Activated CD8-positive, alpha-beta memory T cell treated with anti-CD3 and anti-CD28 coated beads for 4 hours (primary cell): ENCODE results near the gene CACNA1A.
"Not testable (repeated sequence)": the region's sequence is repeated elsewhere in the genome, so short reads cannot be mapped to it uniquely, and the experiment has no call there.

Experiments used
- DNase-seq, 2 donors: peaks; one replicate each; pipeline ENCODE4 v3.0.0-alpha.2; 2020; ENCODE audit warnings: low read depth in 2 of 2

CACNA1A gene

DNA sequence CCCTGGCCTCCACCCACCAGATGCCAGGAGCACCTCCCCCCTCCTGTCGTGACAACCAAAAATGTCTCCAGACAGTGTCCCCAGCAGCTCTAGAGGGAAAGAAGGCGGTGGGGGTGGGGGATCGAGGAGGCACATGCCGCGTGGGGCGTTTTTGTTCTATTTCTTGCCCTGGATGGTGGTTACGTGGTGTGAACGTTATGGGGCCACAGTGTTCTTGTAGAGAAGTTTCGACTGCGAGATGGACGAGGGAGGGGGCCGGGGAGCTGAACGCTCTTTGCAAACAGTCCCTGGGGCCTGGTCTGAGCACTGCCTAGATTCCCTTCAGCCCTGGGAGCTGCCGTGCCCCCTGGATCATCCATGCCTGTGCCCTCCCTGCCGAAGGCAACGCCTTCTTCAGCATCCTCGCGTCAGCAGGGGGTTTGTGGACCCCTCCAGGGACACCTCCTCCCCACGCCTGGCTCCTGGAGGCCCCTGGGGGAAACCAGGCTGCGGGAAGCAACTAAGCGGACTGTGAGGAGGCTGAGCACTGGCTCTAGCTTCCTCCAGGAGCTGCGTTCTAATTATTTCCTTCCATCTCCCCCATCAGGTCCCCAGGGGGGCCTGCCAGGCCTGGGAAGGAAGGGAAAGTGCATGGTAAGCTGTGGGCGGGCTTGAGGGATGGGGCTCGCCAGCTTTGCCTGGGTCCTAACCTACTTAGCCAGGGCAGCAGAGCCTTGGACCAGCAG is 224.6 kb downstream of the CACNA1A start:
- no peak for DNase-seq

GRCh38 chr19:13277104-13277809 is 229.0 kb downstream of the CACNA1A start:
- DNase-seq = peak; percentile 25 to 28

DNA sequence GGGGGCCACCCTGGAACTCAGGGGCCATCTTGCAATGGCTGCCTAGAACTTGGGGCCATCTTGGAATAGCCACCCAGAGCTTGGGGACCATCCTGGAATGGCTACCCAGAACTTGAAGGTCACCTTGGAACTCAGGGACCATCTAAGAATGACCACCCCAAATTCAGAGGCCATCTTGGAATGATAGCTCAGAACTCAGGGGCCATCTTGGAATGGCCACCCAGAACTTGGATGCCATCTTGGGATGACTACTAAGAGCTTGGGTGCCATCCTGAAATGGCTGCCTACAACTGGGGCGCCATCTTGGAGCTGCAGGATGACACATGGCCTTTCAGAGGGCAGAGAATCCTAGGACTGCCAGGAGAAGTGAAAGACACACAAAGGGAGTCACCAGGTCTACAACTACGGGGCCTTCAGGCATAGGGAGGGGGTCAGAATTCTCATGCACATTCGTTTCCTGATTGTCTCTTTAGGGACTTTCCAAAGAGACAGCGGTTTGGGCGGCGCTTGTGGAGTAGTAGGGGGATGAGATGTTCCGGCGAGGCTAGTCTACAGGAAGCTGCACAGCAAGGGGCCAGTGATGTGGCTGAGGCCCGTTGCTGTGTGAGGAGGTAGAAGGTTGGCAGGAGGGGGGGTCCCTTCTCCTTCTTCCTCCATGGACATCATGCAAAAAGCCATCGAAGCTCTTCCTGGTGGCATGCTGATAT is 231.1 kb downstream of the CACNA1A start:
- DNase-seq = no peak

GRCh38 chr19:13270514-13271105 is 235.7 kb downstream of the CACNA1A start:
- DNase-seq = no peak

- no peak for DNase-seq
Measured at GRCh38 chr19:13269348-13269747, 236.9 kb downstream of the CACNA1A start.

DNA sequence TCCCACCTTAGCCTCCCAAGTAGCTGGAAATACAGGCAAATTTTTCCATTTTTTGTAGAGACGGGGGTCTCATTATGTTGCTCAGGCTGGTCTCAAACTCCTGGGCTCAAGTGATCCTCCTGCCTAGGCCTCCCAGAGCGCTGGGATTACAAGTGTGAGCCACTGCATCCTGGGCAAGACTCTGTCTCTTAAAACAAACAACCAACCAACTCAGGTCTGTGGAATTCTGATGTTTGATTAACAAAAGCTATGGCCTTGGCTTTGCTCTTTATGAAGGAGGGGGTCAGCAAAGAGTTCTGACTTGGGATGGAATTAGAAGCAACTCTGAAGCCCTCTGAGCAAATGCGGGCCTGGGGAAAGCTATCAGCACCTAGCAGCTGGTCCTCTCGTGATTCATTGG is 238.4 kb downstream of the CACNA1A start:
- DNase-seq = no peak

GRCh38 chr19:13267131-13267530 is 239.1 kb downstream of the CACNA1A start:
- DNase-seq = no peak

DNA sequence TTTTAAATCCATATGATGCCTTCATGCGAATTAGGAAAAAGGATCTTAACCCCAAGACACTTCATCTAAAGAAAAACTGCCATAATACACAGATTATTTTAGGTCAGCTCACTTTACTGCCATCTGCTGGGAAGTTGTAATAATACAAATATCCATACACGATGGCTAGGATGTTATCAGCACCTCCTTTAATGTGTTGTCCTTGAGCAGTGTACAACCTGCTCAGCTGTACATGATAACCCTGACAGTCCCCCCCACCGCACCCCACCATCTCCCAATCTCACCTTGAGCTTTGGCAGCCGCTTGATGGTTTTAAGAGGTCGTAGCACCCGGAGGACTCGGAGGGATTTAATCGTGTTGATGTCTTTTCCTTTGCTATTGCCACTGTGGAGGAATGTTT is 243.8 kb downstream of the CACNA1A start:
- no peak for DNase-seq

DNA sequence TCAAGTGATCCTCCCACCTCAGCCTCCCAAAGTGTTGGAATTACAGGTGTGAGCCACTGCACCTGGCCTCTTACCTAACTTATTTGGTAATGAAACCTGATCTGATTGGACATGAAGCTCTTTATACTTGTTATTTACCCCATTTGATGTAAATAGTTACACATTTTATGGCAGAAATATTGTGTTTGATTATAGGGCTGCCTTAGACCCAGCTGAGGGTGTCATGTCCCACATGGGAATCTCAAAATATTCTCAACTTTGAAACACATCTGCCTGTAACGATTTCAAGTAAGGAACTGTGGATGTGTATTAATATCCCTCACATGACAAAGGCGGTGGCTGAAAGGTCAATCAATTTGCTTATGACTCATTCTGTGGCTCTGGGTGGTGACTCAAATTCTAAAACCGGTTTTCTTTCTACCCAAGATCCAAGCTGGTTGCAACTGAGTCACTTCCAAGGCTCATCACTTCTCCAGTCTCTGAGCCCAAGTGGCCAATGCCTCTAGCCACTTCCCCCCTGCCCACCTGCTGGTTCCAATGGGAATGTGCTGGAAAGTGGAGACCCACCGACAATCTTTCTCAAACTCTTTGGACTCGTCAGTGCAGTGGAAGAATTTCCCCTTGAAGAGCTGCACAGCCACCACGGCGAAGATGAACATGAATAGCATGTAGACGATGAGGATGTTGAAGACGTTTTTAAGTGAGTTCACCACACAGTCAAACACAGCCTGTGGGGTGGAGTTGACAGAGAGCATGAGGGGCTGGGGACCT is 245.2 kb downstream of the CACNA1A start:
- peak in 1 of 2 donors; percentile 10 for DNase-seq

DNA sequence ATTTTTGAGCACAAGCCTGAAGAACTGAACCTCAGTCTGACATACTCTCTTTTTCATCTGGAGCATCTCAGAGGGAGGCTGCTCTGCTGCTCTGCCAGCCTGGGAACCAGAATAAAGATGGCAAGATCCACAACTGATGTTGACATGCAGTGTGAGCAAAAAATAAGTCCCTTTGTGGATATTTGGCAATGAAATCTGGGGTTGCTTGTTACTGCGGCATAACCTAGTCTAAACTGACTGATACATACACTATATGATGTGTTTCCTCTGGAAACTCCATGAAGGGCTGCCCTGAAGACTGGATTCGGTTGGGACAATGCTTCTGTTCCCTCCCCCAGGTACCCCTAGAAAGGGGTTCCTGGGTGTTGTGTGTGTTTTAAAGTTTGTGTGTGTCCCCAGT is 249.4 kb downstream of the CACNA1A start:
- DNase-seq = no peak

DNA sequence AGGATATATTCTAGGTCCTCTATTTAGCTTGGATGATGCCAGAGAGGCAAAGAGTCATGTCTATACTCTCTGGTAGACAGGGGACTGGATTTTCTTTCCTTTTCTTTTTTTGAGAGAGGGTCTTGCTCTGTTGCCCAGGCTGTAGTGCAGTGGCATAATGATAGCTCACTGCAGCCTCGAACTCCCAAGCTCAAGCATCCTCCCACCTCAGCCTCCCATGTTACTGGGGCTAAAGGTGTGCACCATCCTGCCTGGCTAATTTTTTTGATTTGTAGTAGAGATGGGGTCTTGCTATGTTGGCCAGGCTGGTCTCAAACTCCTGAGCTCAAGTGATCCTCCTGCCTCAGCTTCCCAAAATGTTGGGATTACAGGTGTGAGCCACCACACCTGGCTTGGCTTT is 249.9 kb downstream of the CACNA1A start:
- not testable (repeated sequence) for DNase-seq

DNA sequence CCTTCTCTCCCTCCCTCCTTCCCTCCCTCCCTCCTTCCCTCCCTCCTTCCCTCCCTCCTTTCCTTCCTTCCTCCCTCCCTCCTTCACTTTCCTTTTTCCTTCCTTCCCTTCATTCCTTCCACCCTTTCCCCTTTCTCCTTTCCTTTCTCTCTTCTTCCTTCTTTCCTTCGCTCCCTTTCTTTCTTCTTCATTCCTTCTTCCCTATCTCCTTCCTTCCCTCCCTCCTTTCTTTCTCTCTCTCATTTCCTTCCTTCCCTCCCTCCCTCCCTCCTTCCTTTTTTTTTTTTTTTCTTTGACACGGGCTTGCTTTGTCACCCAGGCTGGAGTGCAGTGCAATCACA is 250.6 kb downstream of the CACNA1A start:
- no peak for DNase-seq

- no peak for DNase-seq
Measured at GRCh38 chr19:13255041-13255718, 251.1 kb downstream of the CACNA1A start.

DNA sequence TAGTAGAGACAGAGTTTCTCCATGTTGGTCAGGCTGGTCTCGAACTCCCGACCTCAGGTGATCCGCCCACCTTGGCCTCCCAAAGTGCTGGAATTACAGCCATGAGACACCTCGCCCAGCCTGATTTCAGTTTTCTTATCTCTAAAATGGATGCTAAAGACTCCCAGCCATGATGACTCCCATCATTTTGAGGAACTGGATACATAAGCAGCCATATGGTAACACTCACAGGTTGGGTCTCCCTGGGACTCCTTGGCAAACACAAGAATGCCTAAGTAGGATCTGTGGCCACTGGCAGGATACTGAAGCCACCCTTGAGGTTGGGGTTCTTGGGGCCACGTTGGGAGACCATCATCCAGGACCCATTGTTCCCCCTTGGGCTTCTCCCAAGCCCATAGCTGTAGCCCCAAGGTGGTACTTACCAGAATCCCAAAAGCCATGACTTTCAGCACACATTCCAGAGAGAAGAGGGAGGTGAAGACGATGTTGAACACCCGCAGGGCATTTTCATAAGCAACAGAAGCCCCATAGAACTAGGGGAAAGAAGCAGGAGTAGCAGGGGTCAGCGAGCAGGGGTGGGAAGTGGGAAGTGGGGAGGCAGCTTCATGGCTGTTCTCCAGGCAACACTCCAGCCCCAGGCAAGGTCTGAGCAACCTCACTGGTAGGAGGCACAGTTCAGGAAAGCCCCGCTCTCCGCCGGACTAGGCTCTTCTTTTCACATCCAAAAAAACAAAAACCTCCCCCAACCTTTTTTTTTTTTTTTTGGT is 253.5 kb downstream of the CACNA1A start:
- DNase-seq = no peak

- no peak for DNase-seq
Measured at GRCh38 chr19:13244920-13245319, 261.4 kb downstream of the CACNA1A start.

DNA sequence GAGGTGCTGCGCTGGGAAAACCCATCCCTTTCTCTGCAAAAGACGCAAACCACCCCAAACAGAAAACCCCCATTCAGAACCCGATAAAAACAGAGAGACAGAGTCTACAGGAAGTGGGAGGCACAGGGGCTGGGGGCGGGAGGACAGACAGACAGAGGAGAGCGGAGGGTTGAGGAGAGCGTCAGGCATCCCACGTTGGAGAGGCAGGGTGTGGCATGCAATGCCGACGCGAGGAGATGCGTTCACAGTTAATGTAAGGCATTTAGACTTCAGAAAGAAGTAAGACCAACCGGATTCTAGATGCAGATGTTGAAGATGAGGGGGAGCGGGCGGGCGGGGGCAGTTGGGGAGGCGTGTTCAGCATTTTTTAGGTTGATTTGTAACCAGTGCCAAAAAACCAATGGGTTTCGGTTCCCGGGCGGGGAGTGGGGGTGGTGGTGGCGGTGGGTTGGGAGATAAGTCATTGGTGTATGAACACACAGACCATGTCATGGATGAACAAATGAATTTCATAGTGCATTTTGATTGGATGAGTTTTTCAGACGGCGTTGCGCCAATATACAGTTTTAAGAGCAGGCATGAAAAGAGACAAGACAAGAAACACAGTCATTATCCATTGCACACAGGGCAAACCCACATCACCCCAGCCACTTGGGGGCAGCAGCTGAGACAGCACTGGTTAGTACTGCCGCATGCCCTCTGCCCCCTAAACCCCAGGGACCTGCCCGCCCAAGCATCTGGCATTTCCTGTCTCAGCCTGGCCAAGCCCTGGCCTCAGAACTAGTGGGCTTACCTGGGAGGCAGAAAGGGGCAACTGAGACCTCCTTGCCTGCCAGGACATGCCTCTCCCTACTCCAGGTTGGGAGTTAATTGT is 264.8 kb downstream of the CACNA1A start:
- DNase-seq = peak in 1 of 2 donors; percentile 19

DNA sequence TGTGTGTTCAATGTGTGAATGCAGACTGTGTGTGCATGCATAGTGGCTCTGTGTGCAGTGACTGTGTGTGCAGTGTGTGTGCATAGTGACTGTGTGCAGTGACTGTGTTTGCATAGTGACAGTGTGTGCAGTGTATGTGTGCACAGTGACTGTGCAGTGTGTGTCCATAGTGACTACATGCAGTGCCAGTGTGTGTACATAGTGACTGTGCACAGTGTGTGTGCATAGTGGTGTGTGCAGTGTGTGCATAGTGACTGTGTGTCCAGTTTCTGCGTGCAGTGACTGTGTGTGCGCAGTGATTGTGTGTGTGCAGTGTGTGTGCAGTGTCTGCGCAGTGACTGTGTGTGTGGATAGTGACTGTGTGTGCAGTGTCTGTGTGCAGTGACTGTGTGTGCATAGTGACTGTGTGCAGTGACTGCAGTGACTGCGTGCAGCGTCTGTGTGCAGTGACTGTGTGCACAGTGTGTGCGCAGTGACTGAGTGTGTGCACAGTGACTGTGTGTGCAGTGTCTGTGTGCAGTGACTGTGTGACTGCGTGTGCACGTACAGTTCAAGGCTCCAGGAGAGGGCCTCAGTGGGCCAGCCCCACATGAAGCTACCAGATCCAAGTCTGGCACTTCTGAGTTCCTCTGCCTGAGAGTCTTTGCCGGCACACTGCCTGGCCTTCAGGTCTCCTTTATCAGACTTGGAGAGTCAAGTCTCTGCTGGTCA is 265.8 kb downstream of the CACNA1A start:
- no peak for DNase-seq

- no peak for DNase-seq
Measured at GRCh38 chr19:13238891-13239534, 267.3 kb downstream of the CACNA1A start.
